Parathyroid adenoma (tissue), 2 donors: Measurements from ENCODE around the gene COL4A2.

Experiments
- H2AFZ ChIP-seq: fragments of 300-600 bp; sonication (generic); one replicate; pipeline ENCODE4 v1.7.0; 2017; ENCODE audit warnings: antibody characterized with exemption, mild to moderate bottlenecking
- H3K27ac ChIP-seq: fragments of 300-600 bp; sonication (generic); one replicate; pipeline ENCODE4 v1.7.0; 2017
- H3K27me3 ChIP-seq: fragments of 300-600 bp; sonication (generic); one replicate; pipeline ENCODE4 v1.7.0; 2017; ENCODE audit warnings: low read length; ENCODE audit not compliant: control insufficient read depth, insufficient read depth
- H3K36me3 ChIP-seq: fragments of 300-600 bp; sonication (generic); one replicate; pipeline ENCODE4 v1.7.0; 2017; ENCODE audit warnings: low read length; ENCODE audit not compliant: control insufficient read depth, insufficient read depth
- H3K4me1 ChIP-seq: fragments of 300-600 bp; sonication (generic); one replicate; pipeline ENCODE4 v1.7.0; 2017; ENCODE audit warnings: control low read depth
- H3K4me2 ChIP-seq: fragments of 300-600 bp; sonication (generic); one replicate; pipeline ENCODE4 v1.7.0; 2017; ENCODE audit warnings: low read length
- H3K4me3 ChIP-seq: fragments of 300-600 bp; sonication (generic); one replicate; pipeline ENCODE4 v1.7.0; 2017; ENCODE audit warnings: low read depth, low read length
- H3K79me2 ChIP-seq: fragments of 300-600 bp; sonication (generic); one replicate; pipeline ENCODE4 v1.7.0; 2017; ENCODE audit warnings: control low read depth
- H3K9ac ChIP-seq: fragments of 300-600 bp; sonication (generic); one replicate; pipeline ENCODE4 v1.7.0; 2017; ENCODE audit warnings: mild to moderate bottlenecking
- H3K9me3 ChIP-seq: fragments of 300-600 bp; sonication (generic); one replicate; pipeline ENCODE4 v1.7.0; 2017; ENCODE audit warnings: low read length; ENCODE audit not compliant: control insufficient read depth
- TF ChIP-seq, protein P1 (sequence below): fragments of 300-600 bp; sonication (generic); IDR thresholded peaks from one replicate; pipeline ENCODE4 v1.7.0; 2017; ENCODE audit warnings: antibody characterized with exemption, mild to moderate bottlenecking
- donor health status: primary hyperparathyroidism.

Gene COL4A2

DNA sequence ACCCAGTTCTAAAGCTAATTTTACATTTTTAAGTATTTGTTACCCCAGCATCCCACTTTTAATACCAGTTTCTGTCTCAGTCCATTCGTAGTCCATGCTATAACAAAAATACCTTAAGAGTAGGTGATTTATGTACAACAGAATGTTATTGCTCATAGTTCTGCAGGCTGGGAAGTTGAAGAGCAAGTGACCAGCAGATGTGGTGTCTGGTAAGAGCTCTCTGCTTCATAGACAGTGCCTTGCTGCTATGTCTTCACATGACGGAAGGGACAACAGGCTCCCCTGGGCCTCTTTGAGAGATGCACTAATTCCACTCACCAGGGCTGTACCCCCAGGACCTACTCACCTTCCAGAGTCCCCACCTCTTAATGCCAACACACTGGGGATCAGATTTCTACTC lies 96.6 kb downstream of the COL4A2 start:
- H3K9me3 ChIP-seq, result no peaks in the 10 kb centered on the region
- peaks cover 8% of the 10 kb centered on the region for H3K4me1 ChIP-seq
- no peaks in the 10 kb centered on the region for H3K79me2 ChIP-seq
- no peak overlapping the region for H3K4me3 ChIP-seq
- H3K36me3 ChIP-seq, result no peaks in the 10 kb centered on the region
- no peak overlapping the region for H3K27ac ChIP-seq
- no peak overlapping the region for H2AFZ ChIP-seq
- TF ChIP-seq, protein P1, sequence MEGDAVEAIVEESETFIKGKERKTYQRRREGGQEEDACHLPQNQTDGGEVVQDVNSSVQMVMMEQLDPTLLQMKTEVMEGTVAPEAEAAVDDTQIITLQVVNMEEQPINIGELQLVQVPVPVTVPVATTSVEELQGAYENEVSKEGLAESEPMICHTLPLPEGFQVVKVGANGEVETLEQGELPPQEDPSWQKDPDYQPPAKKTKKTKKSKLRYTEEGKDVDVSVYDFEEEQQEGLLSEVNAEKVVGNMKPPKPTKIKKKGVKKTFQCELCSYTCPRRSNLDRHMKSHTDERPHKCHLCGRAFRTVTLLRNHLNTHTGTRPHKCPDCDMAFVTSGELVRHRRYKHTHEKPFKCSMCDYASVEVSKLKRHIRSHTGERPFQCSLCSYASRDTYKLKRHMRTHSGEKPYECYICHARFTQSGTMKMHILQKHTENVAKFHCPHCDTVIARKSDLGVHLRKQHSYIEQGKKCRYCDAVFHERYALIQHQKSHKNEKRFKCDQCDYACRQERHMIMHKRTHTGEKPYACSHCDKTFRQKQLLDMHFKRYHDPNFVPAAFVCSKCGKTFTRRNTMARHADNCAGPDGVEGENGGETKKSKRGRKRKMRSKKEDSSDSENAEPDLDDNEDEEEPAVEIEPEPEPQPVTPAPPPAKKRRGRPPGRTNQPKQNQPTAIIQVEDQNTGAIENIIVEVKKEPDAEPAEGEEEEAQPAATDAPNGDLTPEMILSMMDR, result no peak
- no peak overlapping the region for H3K4me2 ChIP-seq
- no peaks in the 10 kb centered on the region for H3K27me3 ChIP-seq
- no peak overlapping the region for H3K9ac ChIP-seq

DNA sequence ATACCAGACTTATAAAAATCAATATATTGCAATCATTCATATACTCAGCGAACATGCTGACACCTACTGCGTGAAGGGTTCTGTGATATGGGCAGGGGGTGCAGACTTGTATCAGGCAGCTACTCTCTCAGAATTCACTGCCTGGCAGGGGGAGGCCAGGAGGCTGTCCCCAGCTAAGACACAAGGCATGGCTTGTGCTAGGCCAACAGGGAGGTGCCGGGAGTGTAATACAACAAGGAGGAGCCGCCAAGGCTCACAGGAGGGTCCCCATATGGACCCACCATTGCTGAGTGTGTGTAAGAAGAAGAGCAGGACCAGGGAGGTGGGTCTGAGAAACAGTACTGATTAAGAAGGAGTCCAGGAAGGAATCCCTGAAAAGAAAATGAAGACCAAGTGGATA lies 97.2 kb downstream of the COL4A2 start:
- TF ChIP-seq, protein P1, result no peak
- H3K4me3 ChIP-seq, result no peak overlapping the region
- no peak overlapping the region for H3K27ac ChIP-seq
- no peak overlapping the region for H3K4me2 ChIP-seq
- no peak overlapping the region for H3K9ac ChIP-seq
- H3K27me3 ChIP-seq, result no peaks in the 10 kb centered on the region
- H3K79me2 ChIP-seq, result no peaks in the 10 kb centered on the region
- no peaks in the 10 kb centered on the region for H3K9me3 ChIP-seq
- H2AFZ ChIP-seq, result no peak overlapping the region
- H3K36me3 ChIP-seq, result no peaks in the 10 kb centered on the region
- peaks cover 6% of the 10 kb centered on the region for H3K4me1 ChIP-seq

DNA sequence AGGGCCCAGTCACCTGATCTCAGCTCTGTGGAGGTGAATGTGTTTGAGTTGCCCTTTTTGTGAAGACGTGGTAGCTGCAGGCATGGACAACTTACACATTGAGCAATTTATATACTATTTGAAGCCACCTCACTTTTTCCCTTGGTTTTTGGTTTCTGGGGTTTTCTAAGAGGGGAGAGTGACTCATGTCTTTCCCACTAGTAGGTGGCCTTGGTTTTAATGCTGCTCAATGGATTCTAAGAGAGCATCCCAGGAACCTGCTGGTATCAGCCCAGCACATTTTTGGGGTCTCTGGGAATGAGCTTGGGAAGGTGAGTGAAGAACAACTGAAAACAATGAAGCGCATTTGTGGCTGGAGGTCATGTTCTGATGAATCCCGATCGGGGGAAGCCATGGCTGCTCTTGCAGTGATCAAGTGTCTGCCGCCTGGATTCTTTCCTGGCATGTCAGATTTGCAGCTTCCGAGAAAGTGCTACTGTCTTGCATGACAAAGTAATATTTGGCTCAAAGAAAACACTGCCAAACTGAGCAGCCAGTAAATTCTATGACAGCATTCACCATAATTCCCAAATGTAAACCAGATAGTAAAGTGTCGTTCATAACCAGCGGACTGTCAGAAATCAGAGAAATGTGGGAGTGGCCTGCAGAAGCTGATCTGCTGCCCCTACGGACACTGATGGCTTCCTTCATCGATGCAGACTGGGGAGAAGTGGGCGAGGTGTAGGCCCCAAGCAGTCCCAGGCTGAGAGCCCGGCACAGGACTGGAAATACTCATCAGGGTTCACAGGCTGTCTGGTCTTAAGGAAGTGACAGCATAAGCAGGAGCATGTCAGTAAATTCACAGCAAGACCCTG lies 98.7 kb downstream of the COL4A2 start:
- no peaks in the 10 kb centered on the region for H3K36me3 ChIP-seq
- H3K79me2 ChIP-seq, result no peaks in the 10 kb centered on the region
- H3K4me1 ChIP-seq, result no peaks in the 10 kb centered on the region
- H3K9me3 ChIP-seq, result no peaks in the 10 kb centered on the region
- H3K4me3 ChIP-seq, result no peak overlapping the region
- TF ChIP-seq, protein P1, result no peak
- H3K9ac ChIP-seq, result no peak overlapping the region
- no peak overlapping the region for H3K27ac ChIP-seq
- no peaks in the 10 kb centered on the region for H3K27me3 ChIP-seq
- no peak overlapping the region for H2AFZ ChIP-seq
- H3K4me2 ChIP-seq, result no peak overlapping the region

DNA sequence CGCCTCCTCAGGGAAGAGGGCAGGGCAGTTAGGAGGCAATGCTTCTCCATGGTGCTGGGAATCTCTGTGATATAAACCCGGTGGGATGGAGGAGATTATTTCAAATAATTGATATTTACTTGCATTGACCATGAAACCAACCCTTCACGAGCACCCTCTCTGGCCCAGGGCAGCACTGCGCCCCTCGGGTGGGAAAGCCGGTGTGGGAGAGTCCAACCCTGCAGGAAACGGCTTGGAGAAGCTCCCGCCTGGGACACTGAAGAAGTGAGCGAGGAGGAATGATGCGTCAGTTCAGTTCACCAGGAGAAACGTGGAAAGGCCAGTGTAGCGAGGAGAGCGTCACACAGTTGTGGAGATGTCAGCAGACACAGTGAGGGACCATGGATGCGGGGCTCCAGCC lies 99.9 kb downstream of the COL4A2 start:
- Histone ChIP-seq H3K27ac (no peak overlapping the region), H3K79me2 (no peaks in the 10 kb centered on the region), H3K9me3 (no peaks in the 10 kb centered on the region), H3K4me1 (no peaks in the 10 kb centered on the region), H2AFZ (no peak overlapping the region), H3K4me3 (no peak overlapping the region), H3K9ac (no peak overlapping the region), H3K36me3 (no peaks in the 10 kb centered on the region), H3K4me2 (no peak overlapping the region), H3K27me3 (no peaks in the 10 kb centered on the region)
- TF ChIP-seq, protein P1, result no peak

DNA sequence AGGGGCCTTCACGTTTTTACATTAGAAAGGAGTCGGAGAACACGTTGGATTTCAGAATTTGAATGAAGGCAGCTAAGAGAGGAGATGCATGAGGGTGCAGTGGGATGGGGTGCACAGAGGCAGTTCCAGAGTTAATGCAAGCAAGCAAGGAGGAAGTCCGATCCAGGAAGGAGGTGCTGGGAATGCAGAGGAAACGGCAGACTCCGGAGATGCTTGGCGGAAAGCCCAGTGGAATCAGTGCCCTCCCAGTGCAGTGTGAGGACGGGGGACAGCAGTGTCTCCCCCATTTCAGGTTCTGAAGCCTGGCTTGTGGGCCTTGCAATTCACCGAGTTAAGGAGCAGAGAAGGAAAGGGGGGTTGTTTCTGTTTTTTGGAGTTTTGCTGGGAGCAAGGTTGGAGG lies 100.4 kb downstream of the COL4A2 start:
- H3K36me3 ChIP-seq, result no peaks in the 10 kb centered on the region
- H3K79me2 ChIP-seq, result no peaks in the 10 kb centered on the region
- TF ChIP-seq, protein P1, result no peak
- no peaks in the 10 kb centered on the region for H3K4me1 ChIP-seq
- H3K4me2 ChIP-seq, result no peak overlapping the region
- no peaks in the 10 kb centered on the region for H3K9me3 ChIP-seq
- no peak overlapping the region for H2AFZ ChIP-seq
- H3K9ac ChIP-seq, result no peak overlapping the region
- no peak overlapping the region for H3K4me3 ChIP-seq
- no peaks in the 10 kb centered on the region for H3K27me3 ChIP-seq
- H3K27ac ChIP-seq, result no peak overlapping the region
